Ishikawa (cell line): ENCODE measurements around the gene UBE3A.

Source experiments
- CEBPB ChIP-seq: IDR thresholded peaks from 2 replicates; pipeline ENCODE4 v1.6.1; 2012
- CREB1 ChIP-seq: IDR thresholded peaks from 2 replicates; pipeline ENCODE4 v1.6.1; 2012; ENCODE audit warnings: low read depth
- EGR1 ChIP-seq: IDR thresholded peaks from 2 replicates; pipeline ENCODE4 v1.6.1; 2012
- EP300 ChIP-seq: IDR thresholded peaks from 2 replicates; pipeline ENCODE4 v1.6.1; 2012; ENCODE audit warnings: borderline replicate concordance
- FOXM1 ChIP-seq: IDR thresholded peaks from 2 replicates; pipeline ENCODE4 v1.6.1; 2012; ENCODE audit warnings: low read depth, borderline replicate concordance
- MAX ChIP-seq: IDR thresholded peaks from 2 replicates; pipeline ENCODE4 v1.6.1; 2012
- NFIC ChIP-seq: IDR thresholded peaks from 2 replicates; pipeline ENCODE4 v1.6.1; 2012
- RAD21 ChIP-seq: IDR thresholded peaks from 2 replicates; pipeline ENCODE4 v1.6.1; 2012; ENCODE audit warnings: low read depth
- REST ChIP-seq: IDR thresholded peaks from 2 replicates; pipeline ENCODE4 v1.6.1; 2012; ENCODE audit warnings: low read depth, mild to moderate bottlenecking
- TAF1 ChIP-seq: IDR thresholded peaks from 2 replicates; pipeline ENCODE4 v1.6.1; 2012; ENCODE audit warnings: low read depth, mild to moderate bottlenecking
- TCF12 ChIP-seq: IDR thresholded peaks from 2 replicates; pipeline ENCODE4 v1.6.1; 2012; ENCODE audit warnings: low read depth
- TEAD4 ChIP-seq: IDR thresholded peaks from 2 replicates; pipeline ENCODE4 v1.6.1; 2012
- YY1 ChIP-seq: IDR thresholded peaks from 2 replicates; pipeline ENCODE4 v1.6.1; 2012; ENCODE audit warnings: low read depth
- ZBTB7A ChIP-seq: IDR thresholded peaks from 2 replicates; pipeline ENCODE4 v1.6.1; 2012; ENCODE audit warnings: low read depth
- TF ChIP-seq, protein P1 (sequence below): IDR thresholded peaks from 2 replicates; pipeline ENCODE4 v1.6.1; 2012

Gene UBE3A

GRCh38 chr15:25346371-25346770 lies 92.5 kb downstream of the UBE3A start:
- no peak for TF ChIP-seq YY1
- no peak for TF ChIP-seq EGR1
- no peak for TF ChIP-seq TAF1

DNA sequence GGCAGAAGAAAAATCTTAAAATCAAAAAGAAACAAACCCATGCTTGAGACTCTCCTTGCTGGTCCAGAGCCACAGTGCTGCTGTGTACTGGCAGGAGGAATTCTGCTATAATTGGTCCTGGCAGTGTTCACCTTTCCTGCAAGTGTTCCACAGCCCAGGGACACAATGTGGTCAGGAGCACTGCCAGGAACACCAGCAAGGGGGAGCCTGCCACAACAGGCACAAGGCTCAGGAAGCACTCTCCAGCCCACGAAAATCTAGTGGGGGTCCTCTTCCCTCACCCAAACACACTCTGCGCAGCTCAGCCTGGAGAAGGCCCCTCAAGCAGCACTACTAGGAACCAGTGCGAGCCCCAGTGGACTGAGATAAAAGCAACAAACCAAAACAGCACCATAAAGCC lies 92.9 kb downstream of the UBE3A start:
- TF ChIP-seq EGR1 (no peak), EP300 (no peak), YY1 (no peak), REST (no peak), TAF1 (no peak), TEAD4 (no peak), FOXM1 (no peak), ZBTB7A (no peak), RAD21 (no peak), MAX (no peak), CEBPB (no peak), CREB1 (no peak), NFIC (no peak)

GRCh38 chr15:25342629-25343028 lies 96.2 kb downstream of the UBE3A start:
- TF ChIP-seq TEAD4 (no peak), FOXM1 (no peak), EP300 (no peak), CREB1 (no peak), TAF1 (no peak), MAX (no peak), TCF12 (no peak), EGR1 (no peak), RAD21 (no peak), ZBTB7A (no peak), REST (no peak), YY1 (no peak), CEBPB (no peak), NFIC (no peak)
- TF ChIP-seq, protein P1, sequence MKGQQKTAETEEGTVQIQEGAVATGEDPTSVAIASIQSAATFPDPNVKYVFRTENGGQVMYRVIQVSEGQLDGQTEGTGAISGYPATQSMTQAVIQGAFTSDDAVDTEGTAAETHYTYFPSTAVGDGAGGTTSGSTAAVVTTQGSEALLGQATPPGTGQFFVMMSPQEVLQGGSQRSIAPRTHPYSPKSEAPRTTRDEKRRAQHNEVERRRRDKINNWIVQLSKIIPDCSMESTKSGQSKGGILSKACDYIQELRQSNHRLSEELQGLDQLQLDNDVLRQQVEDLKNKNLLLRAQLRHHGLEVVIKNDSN: no peak

DNA sequence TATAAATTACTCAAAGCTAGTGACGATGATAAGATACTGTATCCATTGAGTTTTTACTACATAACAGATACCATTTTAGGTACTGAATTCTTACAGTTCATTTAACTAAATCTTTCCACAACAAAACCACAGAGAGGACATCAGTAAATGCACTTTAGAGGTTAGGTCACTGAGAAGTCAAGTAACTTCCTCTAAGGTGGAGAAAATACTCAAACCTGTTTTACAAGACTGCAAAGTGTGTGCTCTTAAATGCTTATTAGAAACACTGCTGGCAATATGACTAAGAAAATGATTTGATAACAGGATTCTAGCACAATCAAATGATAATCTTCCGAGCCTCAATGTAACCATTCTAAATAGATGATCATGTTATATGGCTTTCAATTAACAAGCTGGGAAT lies 99.4 kb downstream of the UBE3A start:
- no peak for TF ChIP-seq MAX

GRCh38 chr15:25335279-25335678 lies 103.5 kb downstream of the UBE3A start:
- TF ChIP-seq EGR1 (no peak), FOXM1 (no peak), MAX (no peak), NFIC (no peak), CREB1 (no peak), TAF1 (no peak), TEAD4 (no peak), ZBTB7A (no peak), TCF12 (no peak), YY1 (no peak), CEBPB (no peak), RAD21 (no peak)
- TF ChIP-seq, protein P1: no peak

GRCh38 chr15:25333049-25333448 lies 105.8 kb downstream of the UBE3A start:
- TF ChIP-seq REST (no peak), NFIC (no peak), TAF1 (no peak), RAD21 (no peak), CEBPB (no peak), TCF12 (no peak), YY1 (no peak), CREB1 (no peak), TEAD4 (no peak), EP300 (no peak), FOXM1 (no peak), EGR1 (no peak), ZBTB7A (no peak), MAX (no peak)
- TF ChIP-seq, protein P1: no peak
